Lower lobe of right lung (tissue), 2 donors: ENCODE data around the gene PNPLA7. TPM values are rescaled to one million over a fixed set of nuclear protein-coding genes. Genes with fewer than 3 reads are reported as not detected.
A peak's percentile ranks its signal among the peaks of the same experiment; 100 is the strongest.
"Not testable (repeated sequence)": the region's sequence is repeated elsewhere in the genome, so short reads cannot be mapped to it uniquely, and the experiment has no call there.

Experiments
- ATAC-seq, 2 donors: fragments of 200-7000 bp; cut with Tn5 transposase; one replicate each; pipeline ENCODE4 v1.9.1; 2020 to 2022; ENCODE audit warnings: mild to moderate bottlenecking in 2 of 2, moderate library complexity in 2 of 2
- DNase-seq: peaks from one replicate; pipeline ENCODE4 v3.0.0-alpha.2; 2020
- H3K27ac ChIP-seq: fragments of 200-600 bp; one replicate; pipeline ENCODE4 v1.8.0; 2022
- H3K27me3 ChIP-seq: fragments of 200-600 bp; one replicate; pipeline ENCODE4 v1.8.0; 2022; ENCODE audit warnings: low read depth
- H3K36me3 ChIP-seq: fragments of 200-600 bp; one replicate; pipeline ENCODE4 v1.8.0; 2022; ENCODE audit warnings: mild to moderate bottlenecking
- H3K4me1 ChIP-seq: fragments of 200-600 bp; one replicate; pipeline ENCODE4 v1.8.0; 2022
- H3K4me3 ChIP-seq: fragments of 200-600 bp; one replicate; pipeline ENCODE4 v1.8.0; 2022; ENCODE audit warnings: mild to moderate bottlenecking
- H3K9me3 ChIP-seq: fragments of 200-600 bp; one replicate; pipeline ENCODE4 v1.8.0; 2022
- CTCF ChIP-seq: fragments of 200-600 bp; IDR thresholded peaks from one replicate; pipeline ENCODE4 v1.8.0; 2022; ENCODE audit warnings: antibody characterized with exemption, mild to moderate bottlenecking
- intact Hi-C: fragments of 100-400 bp; cut with DNase I; formaldehyde crosslinking; loops from one replicate; pipeline ENCODE4 v1.11.0; 2022
- microRNA-seq: library from miRNA; unstranded; fragments of <30 nt; microRNA quantifications from one replicate; pipeline ENCODE4 v1.2.0, GENCODE V29; 2020; ENCODE audit warnings: borderline number of aligned reads
- total RNA-seq: library from RNA; stranded (reverse); fragmentation: NEBNext Ultra II Directional; extraction: Animal tissue kit (Norgen Biotek cat#: 25700); gene quantifications from one replicate; pipeline ENCODE4 v1.2.1, GENCODE V29; 2021
- donor health status: DM: no; HTN: yes; CAD: no; lungs with severe emphysema.

The PNPLA7 gene
- total RNA-seq, 1 donor from 2014 or later, result 12.2 TPM

GRCh38 chr9:137412431-137412830, 137.8 kb downstream of the PNPLA7 start:
- H3K4me1 ChIP-seq, result peaks cover 23% of the 10 kb centered on the region
- peak overlapping the region; percentile 81 for H3K27ac ChIP-seq
- TF ChIP-seq CTCF, result no peak
- no peaks in the 10 kb centered on the region for H3K27me3 ChIP-seq
- H3K4me3 ChIP-seq, result no peak overlapping the region
- DNase-seq (no peak), ATAC-seq (no peak)
- H3K9me3 ChIP-seq, result no peaks in the 10 kb centered on the region
- intact Hi-C loops, result no loop called here
- H3K36me3 ChIP-seq, result no peaks in the 10 kb centered on the region

- H3K27me3 ChIP-seq, result peaks cover 5% of the 10 kb centered on the region
- H3K27ac ChIP-seq, result peak overlapping the region; percentile 81
- intact Hi-C loops, result no loop called here
- DNase-seq, result peak; percentile 80
- no peaks in the 10 kb centered on the region for H3K36me3 ChIP-seq
- H3K9me3 ChIP-seq, result no peaks in the 10 kb centered on the region
- H3K4me1 ChIP-seq, result peaks cover 30% of the 10 kb centered on the region
- peak; percentile 65 to 78 for ATAC-seq
- no peak for TF ChIP-seq CTCF
- H3K4me3 ChIP-seq, result no peak overlapping the region
These were observed 138.4 kb downstream of the PNPLA7 start for GRCh38 chr9:137411645-137412380.

- intact Hi-C loops, result no loop called here
- Histone ChIP-seq H3K27ac (peak overlapping the region; percentile 64), H3K4me3 (peak overlapping the region; percentile 14), H3K4me1 (peaks cover 35% of the 10 kb centered on the region), H3K27me3 (peaks cover 5% of the 10 kb centered on the region), H3K9me3 (no peaks in the 10 kb centered on the region), H3K36me3 (no peaks in the 10 kb centered on the region)
- no peak for TF ChIP-seq CTCF
- DNase-seq (no peak), ATAC-seq (peak in 1 of 2 donors; percentile 1)
These were observed 138.9 kb downstream of the PNPLA7 start for GRCh38 chr9:137411260-137411644.

- ATAC-seq (no peak), DNase-seq (no peak)
- intact Hi-C loops, result no loop called here
- Histone ChIP-seq H3K27ac (peak overlapping the region; percentile 64), H3K4me3 (peak overlapping the region; percentile 14), H3K36me3 (no peaks in the 10 kb centered on the region), H3K27me3 (peaks cover 5% of the 10 kb centered on the region), H3K9me3 (no peaks in the 10 kb centered on the region), H3K4me1 (peaks cover 39% of the 10 kb centered on the region)
- TF ChIP-seq CTCF, result no peak
These were observed 139.3 kb downstream of the PNPLA7 start for GRCh38 chr9:137410891-137411249.

GRCh38 chr9:137410236-137410890, 139.8 kb downstream of the PNPLA7 start:
- H3K27ac ChIP-seq, result peak overlapping the region; percentile 64
- H3K36me3 ChIP-seq, DNase-seq, H3K4me3 ChIP-seq, ATAC-seq, H3K27me3 ChIP-seq, H3K9me3 ChIP-seq, intact Hi-C loops: not testable (repeated sequence)
- H3K4me1 ChIP-seq, result peaks cover 44% of the 10 kb centered on the region

Small RNA genes within 50 kb of the gene (microRNA-seq; reads per million reads assigned to microRNA genes)
- gene MIR7114, result not detected

Other genes with a start within 250 kb of the PNPLA7 start
- 6.5 TPM for gene NRARP, start 248.1 kb downstream of the PNPLA7 start, total RNA-seq
- gene EXD3, start 127.2 kb downstream of the PNPLA7 start, total RNA-seq, result 25.2 TPM
- 6.9 TPM for gene NOXA1, start 127.0 kb downstream of the PNPLA7 start, total RNA-seq
- gene ENTPD8, start 109.0 kb downstream of the PNPLA7 start, total RNA-seq, result 0.15 TPM
- 20.7 TPM for gene NSMF, start 91.1 kb downstream of the PNPLA7 start, total RNA-seq
- 44.6 TPM for gene MRPL41, start 1.5 kb upstream of the PNPLA7 start, total RNA-seq
- gene DPH7, start 28.5 kb upstream of the PNPLA7 start, total RNA-seq, result 28.4 TPM
- 15.2 TPM for gene ZMYND19, start 40.1 kb upstream of the PNPLA7 start, total RNA-seq
- 71.0 TPM for gene ARRDC1, start 55.3 kb upstream of the PNPLA7 start, total RNA-seq
- 73.5 TPM for gene EHMT1, start 68.6 kb upstream of the PNPLA7 start, total RNA-seq